ENCODE data around the gene NHERF2. TPM values are rescaled to one million over a fixed set of nuclear protein-coding genes. Genes with fewer than 3 reads are reported as not detected.
A peak's percentile ranks its signal among the peaks of the same experiment; 100 is the strongest.

The NHERF2 gene
- total RNA-seq, 1 donor from 2014 or later = 3.0 TPM

DNA sequence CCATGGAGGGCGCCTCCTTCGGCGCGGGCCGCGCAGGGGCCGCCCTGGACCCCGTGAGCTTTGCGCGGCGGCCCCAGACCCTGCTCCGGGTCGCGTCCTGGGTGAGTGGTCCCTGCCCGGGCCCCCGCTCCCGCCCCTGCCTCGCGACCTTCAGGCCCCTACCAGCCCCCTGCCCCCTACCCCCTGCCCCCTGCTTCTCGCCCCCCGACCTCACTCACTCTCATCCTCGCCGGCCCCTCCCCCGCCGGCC is 36.7 kb upstream of the NHERF2 start:
- Histone ChIP-seq H3K9ac (no peak overlapping the region), H3K27ac (no peak overlapping the region), H3K4me1 (peaks cover 13% of the 10 kb centered on the region), H3K27me3 (peaks cover 58% of the 10 kb centered on the region), H3K4me2 (peak overlapping the region; percentile 84), H4K20me1 (ENCODE audit: low read depth) (peaks cover 24% of the 10 kb centered on the region), H2AFZ (replicated peaks) (peak overlapping the region; percentile 45), H3F3A (ENCODE audit: low read depth) (peaks cover 49% of the 10 kb centered on the region), H3K79me2 (ENCODE audit: low read depth) (peaks cover 5% of the 10 kb centered on the region), H3K36me3 (no peaks in the 10 kb centered on the region), H3K4me3 (peak overlapping the region; percentile 55), H3K9me3 (ENCODE audit: low read depth) (no peaks in the 10 kb centered on the region)
- Mint-ChIP-seq H3K27ac (no peak overlapping the region), H3K4me1 (peaks cover 17% of the 10 kb centered on the region), H3K36me3 (peaks cover 10% of the 10 kb centered on the region), H3K4me3 (no peak overlapping the region), H3K27me3 (ENCODE audit: insufficient read depth, low read depth) (peaks cover 27% of the 10 kb centered on the region), H3K9me3 (peaks cover 2% of the 10 kb centered on the region)
- TF ChIP-seq EZH2 (IDR thresholded peaks at IDR 0.05) = no peak
- no peak for DNase-seq (ENCODE audit: low spot score)

DNA sequence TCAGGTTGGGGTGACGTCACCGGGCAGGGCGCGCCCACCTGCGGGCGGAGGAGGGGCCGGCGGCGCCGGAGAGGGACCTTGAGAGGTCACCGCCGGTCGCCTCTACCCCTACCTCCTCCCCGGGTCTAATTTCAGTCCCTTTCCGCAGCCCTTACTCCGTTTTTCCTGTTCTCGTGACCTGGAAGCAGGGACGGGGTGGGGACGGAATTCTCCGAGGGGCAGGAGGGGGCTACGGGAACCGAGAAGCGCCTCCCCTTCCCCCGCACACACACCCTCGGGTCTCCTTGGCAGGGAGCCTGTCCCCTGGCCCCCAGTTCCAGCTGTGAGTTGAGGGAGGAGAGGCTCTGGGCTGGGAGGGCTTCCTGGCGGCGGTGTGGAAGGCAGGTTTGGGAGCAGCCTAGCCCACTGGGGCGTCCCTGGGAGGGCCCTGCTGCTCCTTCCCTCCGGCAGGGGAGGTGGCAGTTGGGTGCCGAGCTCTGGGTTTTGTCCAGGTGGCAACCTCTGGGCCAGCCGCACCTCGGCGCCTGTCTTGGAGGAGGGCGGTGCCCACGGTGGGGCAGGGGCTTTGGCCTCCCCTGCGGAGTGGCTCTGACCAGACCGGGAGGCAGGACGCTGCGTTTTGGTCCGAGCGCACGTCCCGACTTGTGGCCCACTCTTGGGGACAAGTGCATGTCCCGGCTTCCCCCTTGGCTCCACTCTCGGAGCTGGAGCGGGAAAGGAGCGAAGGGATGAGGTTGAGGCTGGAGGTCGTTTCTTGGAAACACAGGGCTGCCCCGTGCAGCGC is 36.2 kb upstream of the NHERF2 start:
- peaks cover 58% of the 10 kb centered on the region for H3K27me3 ChIP-seq
- H2AFZ ChIP-seq (replicated peaks) = peak overlapping the region; percentile 45
- peak; percentile 86 for DNase-seq (ENCODE audit: low spot score)
- Mint-ChIP-seq H3K27me3 (ENCODE audit: insufficient read depth, low read depth) (peaks cover 27% of the 10 kb centered on the region), H3K27ac (no peak overlapping the region), H3K36me3 (peaks cover 13% of the 10 kb centered on the region), H3K9me3 (peaks cover 2% of the 10 kb centered on the region), H3K4me1 (peaks cover 14% of the 10 kb centered on the region), H3K4me3 (peak overlapping the region; percentile 71)
- peaks cover 24% of the 10 kb centered on the region for H4K20me1 ChIP-seq (ENCODE audit: low read depth)
- H3K36me3 ChIP-seq = no peaks in the 10 kb centered on the region
- no peak overlapping the region for H3K27ac ChIP-seq
- no peak for TF ChIP-seq EZH2 (IDR thresholded peaks at IDR 0.05)
- peak; percentile 71 for TF ChIP-seq EZH2phosphoT487 (IDR thresholded peaks at IDR 0.05)
- no peak overlapping the region for H3K9ac ChIP-seq
- peak overlapping the region; percentile 84 for H3K4me2 ChIP-seq
- H3F3A ChIP-seq (ENCODE audit: low read depth) = peaks cover 52% of the 10 kb centered on the region
- peaks cover under 1% of the 10 kb centered on the region for H3K79me2 ChIP-seq (ENCODE audit: low read depth)
- peaks cover 10% of the 10 kb centered on the region for H3K4me1 ChIP-seq
- H3K9me3 ChIP-seq (ENCODE audit: low read depth) = no peaks in the 10 kb centered on the region
- H3K4me3 ChIP-seq = peak overlapping the region; percentile 55

DNA sequence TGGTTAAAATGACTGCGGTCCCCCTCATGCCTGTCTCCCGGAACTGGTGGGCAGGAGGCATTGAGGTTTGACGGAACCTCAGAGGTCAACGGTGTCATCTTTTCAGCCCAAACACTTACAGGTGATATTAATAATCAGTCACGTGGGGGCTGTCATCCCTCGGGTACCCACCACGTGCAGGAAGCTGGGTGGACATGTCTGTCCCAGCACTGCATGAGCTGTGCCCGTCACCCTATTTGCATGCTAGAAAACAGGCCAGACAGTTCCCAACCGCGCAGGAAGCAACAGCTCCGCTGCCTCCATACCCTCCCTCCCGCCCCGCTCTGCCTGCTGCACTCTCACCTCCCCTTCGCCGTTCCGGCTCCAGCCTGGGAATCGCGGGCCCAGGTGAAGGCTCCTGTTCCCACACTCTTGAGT is 35.6 kb upstream of the NHERF2 start:
- Histone ChIP-seq H2AFZ (replicated peaks) (no peak overlapping the region), H3K27me3 (peaks cover 58% of the 10 kb centered on the region), H3K4me1 (peaks cover 10% of the 10 kb centered on the region), H3K4me2 (peak overlapping the region; percentile 84), H3K9me3 (ENCODE audit: low read depth) (no peaks in the 10 kb centered on the region), H3K9ac (no peak overlapping the region), H3K79me2 (ENCODE audit: low read depth) (no peaks in the 10 kb centered on the region), H3K4me3 (peak overlapping the region; percentile 55), H3F3A (ENCODE audit: low read depth) (peaks cover 56% of the 10 kb centered on the region), H3K36me3 (no peaks in the 10 kb centered on the region), H3K27ac (no peak overlapping the region), H4K20me1 (ENCODE audit: low read depth) (peaks cover 24% of the 10 kb centered on the region)
- Mint-ChIP-seq H3K4me3 (peak overlapping the region; percentile 81), H3K4me1 (peaks cover 14% of the 10 kb centered on the region), H3K27ac (no peak overlapping the region), H3K9me3 (peaks cover 2% of the 10 kb centered on the region), H3K36me3 (peaks cover 13% of the 10 kb centered on the region), H3K27me3 (ENCODE audit: insufficient read depth, low read depth) (peaks cover 27% of the 10 kb centered on the region)
- DNase-seq (ENCODE audit: low spot score) = no peak
- TF ChIP-seq, protein P1, sequence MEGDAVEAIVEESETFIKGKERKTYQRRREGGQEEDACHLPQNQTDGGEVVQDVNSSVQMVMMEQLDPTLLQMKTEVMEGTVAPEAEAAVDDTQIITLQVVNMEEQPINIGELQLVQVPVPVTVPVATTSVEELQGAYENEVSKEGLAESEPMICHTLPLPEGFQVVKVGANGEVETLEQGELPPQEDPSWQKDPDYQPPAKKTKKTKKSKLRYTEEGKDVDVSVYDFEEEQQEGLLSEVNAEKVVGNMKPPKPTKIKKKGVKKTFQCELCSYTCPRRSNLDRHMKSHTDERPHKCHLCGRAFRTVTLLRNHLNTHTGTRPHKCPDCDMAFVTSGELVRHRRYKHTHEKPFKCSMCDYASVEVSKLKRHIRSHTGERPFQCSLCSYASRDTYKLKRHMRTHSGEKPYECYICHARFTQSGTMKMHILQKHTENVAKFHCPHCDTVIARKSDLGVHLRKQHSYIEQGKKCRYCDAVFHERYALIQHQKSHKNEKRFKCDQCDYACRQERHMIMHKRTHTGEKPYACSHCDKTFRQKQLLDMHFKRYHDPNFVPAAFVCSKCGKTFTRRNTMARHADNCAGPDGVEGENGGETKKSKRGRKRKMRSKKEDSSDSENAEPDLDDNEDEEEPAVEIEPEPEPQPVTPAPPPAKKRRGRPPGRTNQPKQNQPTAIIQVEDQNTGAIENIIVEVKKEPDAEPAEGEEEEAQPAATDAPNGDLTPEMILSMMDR (IDR thresholded peaks at IDR 0.05) = no peak
- TF ChIP-seq EZH2phosphoT487 (IDR thresholded peaks at IDR 0.05) (peak; percentile 56), EZH2 (IDR thresholded peaks at IDR 0.05) (peak; percentile 63)

DNA sequence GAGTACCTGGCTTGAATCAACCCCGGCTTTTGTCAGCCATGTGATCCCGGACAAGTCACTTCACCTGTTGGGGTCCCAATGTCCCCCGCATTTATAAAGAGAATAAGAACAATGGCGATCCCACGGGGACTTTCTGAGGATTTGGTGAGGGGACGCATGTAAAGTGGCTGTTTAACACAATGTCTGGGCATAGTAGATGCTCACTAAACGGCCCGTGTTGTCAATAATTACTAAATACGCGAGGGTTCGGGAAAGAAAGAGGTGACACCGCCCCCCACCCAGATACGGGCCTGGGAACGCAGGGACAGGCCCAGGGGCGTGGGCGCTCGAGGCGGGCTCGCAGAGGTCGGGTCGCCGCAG is 35.1 kb upstream of the NHERF2 start:
- peaks cover 58% of the 10 kb centered on the region for H3F3A ChIP-seq (ENCODE audit: low read depth)
- no peaks in the 10 kb centered on the region for H3K36me3 ChIP-seq
- H3K79me2 ChIP-seq (ENCODE audit: low read depth) = no peaks in the 10 kb centered on the region
- H3K27ac ChIP-seq = no peak overlapping the region
- no peak overlapping the region for H2AFZ ChIP-seq (replicated peaks)
- H3K27me3 ChIP-seq = peaks cover 58% of the 10 kb centered on the region
- H3K9ac ChIP-seq = no peak overlapping the region
- peak overlapping the region; percentile 28 for H3K4me3 ChIP-seq
- no peak for DNase-seq (ENCODE audit: low spot score)
- H3K27ac Mint-ChIP-seq = no peak overlapping the region
- peaks cover 10% of the 10 kb centered on the region for H3K36me3 Mint-ChIP-seq
- H3K27me3 Mint-ChIP-seq (ENCODE audit: insufficient read depth, low read depth) = peaks cover 27% of the 10 kb centered on the region
- peaks cover 24% of the 10 kb centered on the region for H4K20me1 ChIP-seq (ENCODE audit: low read depth)
- H3K4me2 ChIP-seq = peak overlapping the region; percentile 84
- peak; percentile 66 for TF ChIP-seq EZH2phosphoT487 (IDR thresholded peaks at IDR 0.05)
- TF ChIP-seq, protein P1 (IDR thresholded peaks at IDR 0.05) = no peak
- peak; percentile 44 for TF ChIP-seq EZH2 (IDR thresholded peaks at IDR 0.05)
- peaks cover 2% of the 10 kb centered on the region for H3K9me3 Mint-ChIP-seq
- H3K4me1 ChIP-seq = peaks cover 10% of the 10 kb centered on the region
- peak overlapping the region; percentile 81 for H3K4me3 Mint-ChIP-seq
- peaks cover 12% of the 10 kb centered on the region for H3K4me1 Mint-ChIP-seq
- no peaks in the 10 kb centered on the region for H3K9me3 ChIP-seq (ENCODE audit: low read depth)
